D721Med (cell line): ENCODE results near the gene PCED1B.

Source experiments
- DNase-seq: peaks from one replicate; pipeline ENCODE4 v3.0.0; 2011; ENCODE audit warnings: low spot score; ENCODE audit not compliant: insufficient read length
- FAIRE-seq: peaks from 2 replicates; lab custom pipeline; 2011; peaks lifted over from hg19 to GRCh38; lab: Jason Lieb, UNC
- TF ChIP-seq, protein P1 (sequence below): IDR thresholded peaks from 2 replicates; pipeline ENCODE4 v1.5.1; 2012; ENCODE audit warnings: mild to moderate bottlenecking, control low read depth; ENCODE audit not compliant: insufficient read depth; ENCODE audit errors: missing control alignments

The PCED1B gene

DNA sequence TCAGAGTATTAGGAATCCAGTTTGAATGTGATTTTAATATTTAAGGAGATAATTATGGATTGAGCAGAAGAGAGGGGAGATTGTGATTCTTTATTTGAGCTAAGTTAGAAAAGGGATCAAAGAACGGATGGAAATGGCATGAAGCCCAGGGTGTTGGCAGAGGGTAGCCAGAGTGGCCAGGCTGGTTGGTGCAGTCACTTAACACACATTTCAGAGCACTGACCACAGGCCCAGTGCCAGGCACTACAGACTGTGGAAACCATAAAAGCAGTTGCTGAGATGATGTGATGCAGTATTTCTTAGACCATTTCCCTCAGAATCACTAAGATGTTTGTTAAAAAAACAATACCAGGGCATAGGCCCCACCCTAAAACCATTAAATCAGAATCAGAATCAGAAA lies 168.0 kb downstream of the PCED1B start:
- DNase-seq (no peak), FAIRE-seq (no peak)
- TF ChIP-seq, protein P1, sequence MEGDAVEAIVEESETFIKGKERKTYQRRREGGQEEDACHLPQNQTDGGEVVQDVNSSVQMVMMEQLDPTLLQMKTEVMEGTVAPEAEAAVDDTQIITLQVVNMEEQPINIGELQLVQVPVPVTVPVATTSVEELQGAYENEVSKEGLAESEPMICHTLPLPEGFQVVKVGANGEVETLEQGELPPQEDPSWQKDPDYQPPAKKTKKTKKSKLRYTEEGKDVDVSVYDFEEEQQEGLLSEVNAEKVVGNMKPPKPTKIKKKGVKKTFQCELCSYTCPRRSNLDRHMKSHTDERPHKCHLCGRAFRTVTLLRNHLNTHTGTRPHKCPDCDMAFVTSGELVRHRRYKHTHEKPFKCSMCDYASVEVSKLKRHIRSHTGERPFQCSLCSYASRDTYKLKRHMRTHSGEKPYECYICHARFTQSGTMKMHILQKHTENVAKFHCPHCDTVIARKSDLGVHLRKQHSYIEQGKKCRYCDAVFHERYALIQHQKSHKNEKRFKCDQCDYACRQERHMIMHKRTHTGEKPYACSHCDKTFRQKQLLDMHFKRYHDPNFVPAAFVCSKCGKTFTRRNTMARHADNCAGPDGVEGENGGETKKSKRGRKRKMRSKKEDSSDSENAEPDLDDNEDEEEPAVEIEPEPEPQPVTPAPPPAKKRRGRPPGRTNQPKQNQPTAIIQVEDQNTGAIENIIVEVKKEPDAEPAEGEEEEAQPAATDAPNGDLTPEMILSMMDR, result no peak

DNA sequence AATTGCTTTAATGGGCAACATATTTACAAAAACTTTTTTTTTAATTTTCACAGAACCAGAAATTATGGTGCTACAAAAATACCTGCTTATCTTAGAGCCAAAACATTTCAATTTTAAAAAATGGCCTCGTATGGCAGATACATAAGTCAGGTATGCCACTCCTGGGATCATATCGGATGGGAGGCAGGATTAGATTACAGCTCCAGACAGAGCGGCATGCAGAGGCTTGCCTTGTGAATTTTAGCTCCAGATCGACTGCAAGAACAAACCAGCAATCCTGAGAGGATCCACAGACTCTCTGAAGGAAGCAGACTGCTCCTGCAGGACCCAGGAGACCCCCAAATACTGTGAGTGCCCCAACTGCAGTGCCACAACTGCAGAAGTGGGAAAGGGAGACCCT lies 169.7 kb downstream of the PCED1B start:
- TF ChIP-seq, protein P1, result no peak
- no peak for FAIRE-seq
- DNase-seq, result no peak

DNA sequence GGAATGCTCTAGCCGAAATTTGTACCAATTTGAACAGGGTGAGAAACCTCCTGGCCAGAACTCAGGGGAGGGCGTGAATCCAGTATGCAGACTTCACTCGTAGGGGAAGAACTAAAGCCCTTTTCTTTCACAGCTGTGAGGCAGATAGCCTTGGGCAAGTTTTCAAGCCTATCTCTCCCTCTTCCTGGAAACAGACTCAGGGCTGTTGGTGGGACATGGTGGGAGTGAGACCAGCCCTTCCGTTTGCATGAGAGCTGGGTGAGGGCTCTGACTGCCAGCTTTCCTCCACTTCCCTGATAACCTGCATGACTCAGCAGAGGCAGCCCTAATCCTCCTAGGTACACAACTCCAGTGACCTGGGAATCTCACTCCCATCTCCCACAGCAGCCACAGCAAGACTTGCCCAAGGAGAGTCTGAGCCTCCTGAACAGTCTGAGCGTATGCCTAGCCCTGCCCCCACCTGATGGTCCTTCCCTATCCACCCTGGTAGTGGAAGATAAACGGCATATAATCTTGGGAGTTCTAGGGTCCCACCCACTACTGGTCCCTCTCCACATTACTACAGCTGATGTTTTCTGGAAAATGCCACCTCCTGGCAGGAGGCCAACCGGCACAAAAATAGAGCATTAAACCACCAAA lies 170.4 kb downstream of the PCED1B start:
- DNase-seq (no peak), FAIRE-seq (no peak)
- TF ChIP-seq, protein P1, result no peak

DNA sequence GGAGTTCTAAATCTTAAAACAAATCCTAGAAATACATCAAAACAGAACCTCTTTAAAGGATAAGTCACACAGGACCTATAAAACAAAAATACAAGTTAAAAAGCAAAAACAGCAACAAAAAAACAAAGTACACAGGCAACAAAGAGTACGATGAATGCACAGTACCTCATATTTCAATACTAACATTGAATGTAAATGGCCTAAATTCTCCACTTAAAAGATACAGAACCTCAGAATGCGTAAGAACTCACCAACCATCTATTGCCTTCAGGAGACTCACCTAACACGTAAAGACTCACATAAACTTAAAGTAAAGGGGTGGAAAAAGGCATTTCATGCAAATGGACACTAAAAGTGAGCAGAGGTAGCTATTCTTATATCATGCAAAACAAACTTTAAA lies 172.5 kb downstream of the PCED1B start:
- DNase-seq, result no peak
- FAIRE-seq, result no peak
- TF ChIP-seq, protein P1, result no peak

DNA sequence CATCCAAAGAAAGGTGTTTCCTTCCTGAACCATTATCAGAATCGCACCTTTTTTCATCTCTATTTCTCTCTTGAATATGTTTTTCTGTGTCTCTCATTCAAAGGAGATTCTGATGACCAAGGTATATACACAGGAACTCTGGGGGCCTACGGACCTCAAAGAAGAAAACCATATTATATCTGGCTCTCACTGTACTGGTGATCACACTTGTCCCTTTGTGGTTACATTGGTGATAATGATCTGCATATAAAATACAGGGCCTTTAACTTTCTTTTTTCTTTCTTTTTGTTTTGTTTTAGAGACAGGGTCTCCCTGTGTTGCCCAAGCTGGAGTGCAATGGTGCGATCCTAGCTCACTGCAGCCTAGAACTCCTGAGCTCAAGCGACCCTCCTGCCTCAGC lies 185.5 kb downstream of the PCED1B start:
- TF ChIP-seq, protein P1, result no peak
- DNase-seq (no peak), FAIRE-seq (no peak)

DNA sequence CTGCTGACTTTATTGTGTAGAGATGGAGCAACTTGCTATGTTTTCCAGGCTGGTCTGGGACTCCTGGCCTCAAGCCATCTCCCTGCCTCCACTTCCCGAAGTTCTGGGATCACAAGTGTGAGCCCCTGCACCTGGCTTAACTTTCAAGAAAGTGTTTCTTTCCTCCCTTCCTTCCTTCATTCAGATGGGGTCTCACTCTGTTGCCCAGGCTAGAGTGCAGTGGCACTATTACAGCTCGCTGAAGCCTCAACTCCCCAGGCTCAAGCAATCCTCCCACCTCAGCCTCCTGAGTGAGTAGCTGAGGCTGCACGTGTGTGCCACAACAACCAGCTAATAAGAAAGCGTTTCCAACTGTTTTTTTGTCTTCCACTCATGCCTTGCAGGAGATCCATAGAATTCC lies 186.0 kb downstream of the PCED1B start:
- TF ChIP-seq, protein P1, result no peak
- FAIRE-seq, result no peak
- no peak for DNase-seq

DNA sequence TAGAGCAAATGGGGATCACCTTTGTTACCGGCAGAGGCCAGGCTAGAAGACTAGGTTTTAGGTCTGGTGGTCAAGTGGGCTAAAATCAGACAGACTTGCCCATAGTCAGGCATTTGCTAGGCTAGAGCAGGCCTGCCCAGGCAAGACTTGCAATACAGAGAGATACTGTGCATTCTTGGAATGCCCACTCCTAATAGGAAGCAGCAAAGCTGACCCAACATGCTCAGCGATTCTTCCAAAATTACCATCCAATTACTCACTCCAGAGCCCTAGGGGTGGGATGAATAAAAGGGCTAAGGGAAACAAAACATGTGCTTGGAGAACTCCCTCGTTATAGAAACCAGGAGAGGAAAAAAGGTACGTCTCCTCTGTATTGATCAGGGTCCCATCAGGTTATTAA lies 188.2 kb downstream of the PCED1B start:
- FAIRE-seq, result no peak
- no peak for DNase-seq
- TF ChIP-seq, protein P1, result no peak
